Epidermal melanocyte (primary cell): ENCODE results near the gene REG1B.

Experiments used
- DNase-seq: peaks from one replicate; pipeline ENCODE4 v3.0.0; 2011; ENCODE audit warnings: low spot score; ENCODE audit not compliant: insufficient read length

Gene REG1B

GRCh38 chr2:79087785-79088364, at the start of gene REG1B:
Gene REG1B, minus strand, starts transcription at chr2:79087993. Its CDS starts 381 bp downstream, at chr2:79087612.
- DNase-seq: no peak

GRCh38 chr2:79131687-79132086, 43.9 kb upstream of the REG1B start:
- DNase-seq: no peak

GRCh38 chr2:79129804-79130203, 42.0 kb upstream of the REG1B start:
- DNase-seq: no peak

DNA sequence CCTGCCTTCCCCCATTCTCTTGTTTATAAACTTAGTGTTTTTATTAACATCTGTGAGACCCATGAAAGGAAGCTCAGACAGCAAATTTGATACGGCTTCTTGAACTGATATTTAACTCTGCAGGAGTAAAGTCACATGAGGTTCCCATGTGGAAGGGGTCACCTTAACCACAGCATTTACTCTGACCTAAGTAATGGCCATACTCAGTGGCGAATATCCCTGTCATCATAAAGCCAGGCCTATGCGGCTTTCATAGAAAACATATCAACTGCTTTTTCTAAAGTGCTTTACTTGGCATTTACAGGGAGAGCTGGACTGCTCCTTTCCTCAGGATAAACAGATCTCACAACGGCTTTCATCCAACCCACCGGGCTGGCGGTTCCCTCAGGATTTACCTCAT, 41.5 kb upstream of the REG1B start:
- no peak for DNase-seq

DNA sequence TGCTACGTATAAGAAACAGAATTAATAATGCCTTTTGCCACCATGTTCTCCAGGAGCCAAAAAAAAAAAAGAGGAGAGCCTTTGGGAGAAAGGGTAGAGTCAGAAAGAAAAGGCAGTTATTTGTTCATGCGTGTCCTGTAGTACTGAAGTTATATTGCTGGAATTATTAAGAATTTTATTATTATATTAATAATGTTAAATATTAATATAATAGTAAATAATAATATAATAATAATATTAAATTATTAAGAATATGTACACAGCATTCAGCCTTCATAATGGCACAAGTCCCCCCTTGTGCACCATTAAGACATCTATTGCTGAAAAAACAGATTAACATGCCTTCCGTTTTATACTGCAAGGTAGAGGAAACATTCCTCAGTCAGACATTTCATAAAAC, 40.6 kb upstream of the REG1B start:
- no peak for DNase-seq

- no peak for DNase-seq
These were observed 37.9 kb upstream of the REG1B start for GRCh38 chr2:79125721-79125985.

- no peak for DNase-seq
These were observed 37.3 kb upstream of the REG1B start for GRCh38 chr2:79124907-79125720.

GRCh38 chr2:79122676-79123075, 34.9 kb upstream of the REG1B start:
- DNase-seq: no peak

DNA sequence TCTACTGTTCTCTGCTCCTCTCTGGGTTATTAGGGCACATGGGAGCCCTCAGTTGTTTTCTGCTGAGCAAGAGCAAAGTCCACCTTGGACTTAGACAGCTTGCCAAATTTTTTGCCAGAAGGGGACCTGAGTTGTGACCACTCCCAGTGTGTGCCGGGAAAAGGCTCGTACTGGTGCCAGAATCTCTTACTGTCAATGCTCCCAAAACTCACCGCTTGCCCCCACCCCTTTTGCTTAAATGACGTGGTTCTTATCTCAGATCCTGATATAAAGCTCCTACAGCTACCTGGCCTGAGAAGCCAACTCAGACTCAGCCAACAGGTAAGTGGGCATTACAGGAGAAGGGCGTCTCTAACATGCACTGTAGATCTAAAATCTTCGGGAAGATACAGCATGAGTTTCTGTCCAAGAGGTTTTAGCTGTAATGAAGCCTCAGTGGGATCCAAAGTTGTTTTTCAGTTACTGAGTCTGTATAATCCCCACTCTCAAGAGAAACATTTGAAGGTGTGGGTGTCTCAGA, 32.5 kb upstream of the REG1B start, which contains the start of gene REG1A:
TSS of gene REG1A (plus strand) at position 295 of the 520 bp plus-strand sequence. CDS start 374 bp downstream, outside the sequence.
- no peak for DNase-seq

DNA sequence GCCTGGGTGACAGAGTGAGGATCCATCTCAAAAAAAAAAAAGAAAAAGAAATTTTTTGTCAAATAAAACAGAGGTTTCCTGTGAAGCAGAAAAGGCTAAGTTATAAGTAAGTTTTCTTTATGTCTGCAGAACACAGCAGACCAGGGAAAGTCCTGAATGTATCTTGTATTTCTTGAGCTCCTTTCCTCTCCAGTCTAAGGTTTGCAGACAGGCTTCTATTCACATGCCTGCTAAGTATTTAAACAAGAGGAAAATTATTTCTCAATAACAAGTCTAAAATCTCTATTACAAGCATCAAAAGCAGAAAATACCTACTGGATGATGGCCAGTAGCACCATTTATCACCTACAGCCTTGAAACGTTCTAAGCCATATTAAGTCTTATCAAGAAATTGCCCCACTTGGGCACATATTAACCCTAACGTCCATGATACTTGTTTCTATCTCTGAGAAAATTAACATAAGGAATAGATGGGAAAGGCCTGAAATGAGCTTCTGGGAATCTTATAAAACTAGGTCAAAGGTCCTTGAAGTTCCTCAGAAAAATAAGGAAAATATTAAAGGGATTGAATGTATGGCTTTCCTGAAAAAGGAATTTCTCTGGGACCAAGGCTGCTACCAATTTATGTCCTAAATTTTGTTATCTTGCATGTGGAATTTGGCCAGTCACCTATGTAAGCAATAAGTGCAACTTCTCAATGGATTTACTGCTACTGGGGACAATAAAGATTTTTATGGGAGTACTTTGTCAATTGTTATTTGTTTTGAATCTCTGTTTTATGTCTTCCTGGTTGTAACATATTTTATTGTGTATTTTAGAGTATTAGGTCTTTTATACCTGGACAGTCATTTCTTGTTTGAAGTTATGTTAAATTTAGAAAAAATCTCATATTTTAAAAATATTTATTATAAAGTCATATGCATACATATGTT, 29.5 kb upstream of the REG1B start:
- no peak for DNase-seq

- no peak for DNase-seq
These were observed 27.2 kb upstream of the REG1B start for GRCh38 chr2:79114797-79115494.

DNA sequence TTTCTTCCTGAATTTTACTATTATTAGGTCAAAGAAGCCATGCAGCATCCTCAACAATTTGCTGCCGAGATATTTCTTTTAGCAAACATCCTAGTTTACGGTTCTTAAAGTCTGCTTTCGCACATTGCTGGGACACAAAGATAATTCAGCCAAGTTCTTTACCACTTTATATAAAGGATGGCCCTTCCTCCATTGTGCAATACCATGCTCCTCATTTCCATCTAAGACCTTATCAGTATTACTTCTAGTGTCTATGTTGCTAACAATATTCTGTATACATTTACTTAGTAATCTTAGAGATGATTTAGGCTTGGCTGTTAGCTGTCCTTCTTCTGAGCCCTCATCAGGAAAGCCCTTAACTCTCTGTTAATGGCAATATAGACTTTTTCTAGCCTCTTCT, 24.5 kb upstream of the REG1B start:
- DNase-seq: no peak

GRCh38 chr2:79105259-79105658, 17.5 kb upstream of the REG1B start:
- DNase-seq: no peak

GRCh38 chr2:79103214-79103613, 15.4 kb upstream of the REG1B start:
- no peak for DNase-seq

DNA sequence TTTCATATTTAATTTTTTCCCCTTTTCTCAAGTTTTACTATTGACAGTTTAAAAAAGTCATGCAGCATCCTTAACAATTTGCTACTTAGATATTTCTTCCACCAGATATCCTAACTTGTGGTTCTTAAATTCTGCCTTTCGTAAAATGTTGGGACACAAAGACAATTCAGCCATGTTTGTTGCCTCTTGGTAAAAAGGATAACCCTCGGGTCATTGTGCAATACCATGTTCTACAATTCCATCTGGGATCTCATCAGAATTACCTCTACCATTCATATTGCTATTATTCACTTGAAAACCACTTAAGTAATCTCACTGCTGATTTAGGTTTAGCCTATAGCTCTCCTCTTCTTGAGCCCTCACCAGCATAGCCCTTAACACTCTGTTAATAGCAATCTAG, 13.2 kb upstream of the REG1B start:
- no peak for DNase-seq

GRCh38 chr2:79100285-79100684, 12.5 kb upstream of the REG1B start:
- no peak for DNase-seq

- no peak for DNase-seq
These were observed 11.4 kb upstream of the REG1B start for GRCh38 chr2:79099140-79099686.

GRCh38 chr2:79097843-79098242, 10.1 kb upstream of the REG1B start:
- DNase-seq: no peak

DNA sequence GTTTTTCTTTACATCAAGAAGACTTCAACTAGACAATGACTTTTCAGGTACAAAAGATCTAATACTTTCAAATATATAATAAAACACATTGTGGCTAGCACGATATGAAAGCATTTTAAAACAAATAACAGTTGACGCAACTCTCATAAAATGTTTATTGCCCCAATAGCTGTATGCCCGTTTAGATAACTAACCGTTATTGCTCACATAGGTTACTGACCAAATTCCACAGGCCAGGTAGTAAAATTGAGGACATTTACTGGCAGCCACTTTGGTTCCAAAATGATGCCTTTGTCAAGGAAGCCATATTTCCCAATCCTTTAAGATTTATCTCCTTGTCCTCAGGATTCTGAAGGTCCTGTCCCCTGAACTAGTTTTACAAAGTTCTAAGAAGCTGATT, 2.9 kb upstream of the REG1B start:
- no peak for DNase-seq

DNA sequence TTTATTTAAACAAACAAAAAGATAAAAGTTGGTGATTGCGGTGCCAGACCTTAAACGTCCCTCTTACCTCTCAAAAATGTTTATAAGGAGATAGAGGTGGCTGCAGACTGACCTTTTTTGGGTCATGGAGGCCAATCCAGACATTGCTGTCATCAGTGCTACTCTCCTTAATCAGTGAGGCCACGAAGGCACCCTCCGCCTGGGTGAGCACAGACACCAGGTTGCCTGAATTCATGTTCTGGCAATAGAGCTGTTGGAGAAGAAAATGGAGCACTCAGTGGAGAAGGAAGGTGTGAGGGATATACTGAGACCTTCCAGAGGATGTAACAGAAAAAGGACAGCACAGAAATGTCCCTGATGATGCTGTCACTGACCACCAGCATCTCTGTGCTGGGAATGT, 1.5 kb downstream of the REG1B start:
- DNase-seq: no peak

DNA sequence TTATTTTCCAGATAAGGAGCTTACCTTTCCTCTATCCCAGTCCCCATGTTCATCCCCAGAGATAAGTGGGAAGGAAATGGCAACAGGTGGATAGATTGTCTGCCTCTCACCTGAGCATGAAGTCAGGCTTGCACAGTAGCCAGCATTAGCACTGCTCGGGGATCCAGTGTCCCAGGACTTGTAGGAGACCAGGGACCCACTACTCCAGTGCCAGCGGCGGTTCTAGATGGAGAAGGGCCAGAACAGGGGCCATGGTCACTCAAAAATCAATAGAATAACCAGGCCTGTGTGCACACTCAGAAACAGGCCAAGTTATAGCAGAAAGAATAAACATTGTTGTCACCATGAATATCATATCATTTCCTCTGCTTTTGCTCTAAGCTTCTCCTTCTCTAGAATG, 2.4 kb downstream of the REG1B start:
- no peak for DNase-seq
